Endothelial cell of umbilical vein (primary cell): ENCODE results near the gene NPB.

ENCODE experiments used
- CTCF ChIP-seq, 2 donors: IDR thresholded peaks; 1 replicate in 1 of 2; 2 replicates in 1 of 2; pipeline ENCODE4 v1.5.1; 2011; ENCODE audit warnings: low read length in 2 of 2, mild to moderate bottlenecking in 2 of 2, moderate library complexity in 2 of 2, control low read depth in 1 of 2, inconsistent platforms in 1 of 2, low read depth in 1 of 2; ENCODE audit not compliant: insufficient read depth in 1 of 2; ENCODE audit errors: extremely low read depth in 1 of 2
- EZH2 ChIP-seq: IDR thresholded peaks from 2 replicates; pipeline ENCODE4 v1.6.1; 2012; ENCODE audit warnings: borderline replicate concordance, low read depth, mild to moderate bottlenecking, moderate library complexity, low read length, inconsistent platforms; ENCODE audit not compliant: severe bottlenecking
- FOS ChIP-seq: IDR thresholded peaks from 2 replicates; pipeline ENCODE4 v1.6.1; 2011; ENCODE audit warnings: mild to moderate bottlenecking, low read length, moderate library complexity, borderline replicate concordance; ENCODE audit not compliant: insufficient read depth
- JUN ChIP-seq: IDR thresholded peaks from 2 replicates; pipeline ENCODE4 v1.6.1; 2011; ENCODE audit warnings: borderline replicate concordance, low read depth; ENCODE audit not compliant: insufficient read length, insufficient read depth
- MAX ChIP-seq: IDR thresholded peaks from 2 replicates; pipeline ENCODE4 v1.6.1; 2011; ENCODE audit not compliant: insufficient read depth, insufficient read length
- POLR2A ChIP-seq: IDR thresholded peaks from 2 replicates; pipeline ENCODE4 v1.6.1; 2012; ENCODE audit warnings: low read depth, mild to moderate bottlenecking, control low read depth, low read length
- POLR2AphosphoS5 ChIP-seq: IDR thresholded peaks from 2 replicates; pipeline ENCODE4 v1.6.1; 2012; ENCODE audit warnings: low read depth, mild to moderate bottlenecking, control low read depth, low read length, moderate library complexity; ENCODE audit not compliant: insufficient read depth

GRCh38 chr17:81865733-81866439 is 36.2 kb upstream of the NPB start:
- TF ChIP-seq EZH2 (no peak), CTCF (IDR thresholded peaks at IDR 0.05; ENCODE audit: extremely low read depth in 1 of 2, insufficient read depth in 1 of 2, low read depth in 1 of 2, low read length in 2 of 2) (no peak), MAX (no peak), POLR2A (peak; percentile 44), POLR2AphosphoS5 (peak; percentile 28), FOS (no peak), JUN (no peak)
